GM18519 (cell line): ENCODE results near the gene IGLL5.
"Not testable (repeated sequence)": the region's sequence is repeated elsewhere in the genome, so short reads cannot be mapped to it uniquely, and the experiment has no call there.

Experiments used
- ATAC-seq: cut with Tn5 transposase; IDR thresholded peaks from one replicate; pipeline ENCODE4 v1.9.1; 2021; ENCODE audit warnings: mild to moderate bottlenecking, moderate library complexity; ENCODE audit not compliant: unreplicated experiment, low FRiP score

Gene IGLL5

DNA sequence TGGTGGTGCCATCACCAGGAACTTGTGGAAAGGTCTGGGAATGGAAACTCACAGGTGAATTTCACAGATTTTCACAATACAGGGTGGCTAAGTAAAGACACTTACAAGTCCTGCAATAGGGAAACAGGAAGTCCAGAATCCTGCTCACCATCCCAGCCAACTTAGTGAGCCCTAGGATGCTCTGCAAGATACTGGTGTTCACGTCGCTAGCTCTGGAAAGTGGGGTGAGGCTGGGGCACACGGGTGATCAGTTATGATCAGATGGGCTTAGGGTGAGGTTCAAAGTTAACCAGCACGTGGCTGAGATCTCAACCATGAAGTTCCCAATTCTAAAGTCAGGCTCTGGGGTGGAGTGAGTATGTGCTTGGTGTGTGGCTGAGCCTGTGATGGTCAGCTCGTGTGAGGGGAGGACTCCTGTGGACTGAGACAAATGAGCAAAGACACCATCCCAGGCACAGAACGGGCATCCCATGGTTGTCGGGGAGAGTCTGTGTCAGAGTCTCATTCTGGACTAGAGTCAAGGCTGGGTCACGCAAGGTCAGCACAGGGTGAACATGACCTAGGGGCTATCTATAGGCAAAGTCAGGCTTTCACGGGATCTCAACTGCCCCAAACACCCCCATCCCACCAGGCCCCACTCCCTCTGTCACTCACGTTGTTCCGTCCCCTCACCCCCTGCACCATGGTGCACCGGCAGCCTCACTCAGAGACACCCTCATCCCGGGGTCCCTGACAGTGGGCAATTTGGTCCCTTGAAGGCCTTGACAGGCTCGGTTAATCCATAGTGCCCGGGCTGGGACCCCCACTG lies 23.9 kb downstream of the IGLL5 start:
- no peak for ATAC-seq

DNA sequence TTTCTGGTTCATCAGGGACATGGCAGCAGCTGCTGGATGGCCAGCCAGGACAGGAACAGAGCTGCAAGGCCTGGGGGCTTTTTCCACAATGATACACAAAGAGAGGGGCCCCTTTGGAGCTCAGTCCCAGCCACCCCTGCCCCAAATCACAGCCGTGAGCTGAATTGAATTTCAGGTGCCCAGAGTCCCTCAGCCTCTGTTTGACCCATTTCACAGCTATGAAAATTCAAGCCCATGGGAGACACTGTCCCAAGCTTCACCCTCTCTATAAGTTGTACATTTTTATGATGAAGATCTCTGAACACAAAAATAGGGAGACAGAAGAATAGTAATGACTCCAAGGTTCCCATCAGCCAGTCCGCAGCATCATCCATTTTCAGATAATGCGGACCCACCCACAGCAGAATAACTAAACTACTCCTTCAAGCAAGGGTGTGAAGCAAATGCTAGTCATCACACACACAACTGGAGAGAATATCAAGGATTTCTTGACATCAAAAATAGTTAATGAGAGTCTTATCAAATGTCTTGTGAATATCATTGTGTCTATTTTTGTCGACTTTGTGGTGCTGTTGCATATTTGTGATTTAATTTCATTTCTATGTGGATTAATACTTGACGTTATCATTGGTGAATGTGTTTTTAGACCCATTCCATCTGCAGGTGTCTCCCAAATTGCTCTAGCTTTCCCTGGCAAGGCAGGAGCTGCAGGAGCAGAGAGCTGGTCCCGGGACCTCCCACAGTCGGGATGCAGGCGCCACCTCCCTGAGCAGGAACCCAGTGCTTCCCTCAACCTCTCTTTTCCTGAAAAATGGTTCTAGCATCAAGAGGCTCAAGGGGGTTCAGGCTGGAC lies 24.7 kb downstream of the IGLL5 start:
- ATAC-seq: no peak

DNA sequence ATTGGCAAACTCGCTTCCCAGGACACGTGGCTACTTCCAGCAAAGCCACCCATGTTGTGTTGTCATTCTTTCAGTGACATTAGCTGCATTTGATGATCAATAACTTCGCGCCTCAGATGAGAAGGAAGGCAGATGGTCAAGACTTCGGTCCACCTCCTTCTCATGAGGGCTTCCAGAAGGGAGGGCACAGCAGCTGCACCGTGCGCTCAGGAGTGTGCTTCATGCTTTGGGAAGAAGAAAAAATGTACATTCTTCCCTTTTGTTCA lies 25.3 kb downstream of the IGLL5 start:
- ATAC-seq: no peak

DNA sequence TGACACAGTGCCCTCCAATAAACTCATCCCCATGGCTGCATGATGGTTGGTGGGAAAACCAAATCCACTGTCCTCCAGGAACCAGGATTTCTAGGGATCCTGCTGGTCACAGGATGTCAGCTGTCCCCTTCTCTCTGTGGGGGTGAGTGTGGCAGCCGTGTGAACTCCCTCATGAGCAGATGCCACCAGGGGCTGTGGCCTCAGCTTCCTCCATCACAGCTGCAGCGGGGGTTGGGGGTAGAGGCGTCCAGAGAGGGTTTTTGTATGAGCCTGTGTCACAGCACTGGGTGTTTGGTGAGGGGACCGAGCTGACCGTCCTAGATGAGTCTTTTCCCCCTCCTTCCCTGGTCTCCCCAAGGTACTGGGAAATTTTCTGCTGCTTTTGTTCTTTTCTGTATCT lies 26.4 kb downstream of the IGLL5 start:
- no peak for ATAC-seq

DNA sequence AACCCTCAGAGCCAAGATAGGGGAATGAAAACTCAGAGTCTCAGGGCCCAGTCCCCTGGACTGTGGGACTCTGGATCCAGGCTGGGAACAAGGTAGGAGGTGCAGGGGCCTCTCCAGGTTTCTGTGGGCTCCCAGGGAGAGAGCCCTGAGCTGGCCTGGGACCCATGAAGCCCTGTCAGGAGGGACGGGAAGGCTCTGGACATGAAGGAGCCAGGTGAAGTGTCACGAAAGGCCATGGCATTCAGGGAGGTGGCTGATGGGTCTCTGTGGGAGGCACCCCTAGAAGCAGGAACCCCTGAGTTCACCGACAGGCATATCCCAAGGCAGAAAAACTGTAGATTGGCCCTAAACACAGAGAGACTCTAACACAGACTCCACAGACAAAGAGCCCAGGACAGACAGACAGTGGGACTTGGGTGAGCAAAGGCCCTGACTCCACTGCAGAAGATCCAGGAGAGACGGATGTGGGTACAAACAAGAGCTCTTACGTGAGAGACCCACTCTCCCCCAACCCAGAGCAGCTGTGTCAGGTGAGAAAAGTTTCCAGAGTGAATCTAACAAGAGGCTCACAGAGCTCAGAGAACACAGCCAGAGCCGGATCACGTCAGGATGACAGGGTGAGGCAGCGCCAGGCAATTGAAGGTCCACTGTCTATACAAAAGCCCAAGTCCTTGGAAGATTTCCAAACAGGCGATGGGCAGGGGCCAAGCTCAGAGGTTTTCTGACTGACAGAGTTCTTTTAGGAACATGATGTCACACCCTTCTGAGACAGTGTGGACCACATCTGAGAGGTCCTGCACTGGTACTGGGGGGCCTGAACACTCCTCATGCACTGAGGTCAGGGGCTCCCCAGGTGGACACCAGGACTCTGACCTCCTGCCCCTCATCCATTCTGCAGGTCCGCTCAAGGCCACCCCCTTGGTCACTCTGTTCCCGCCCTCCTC lies 27.4 kb downstream of the IGLL5 start:
- no peak for ATAC-seq

DNA sequence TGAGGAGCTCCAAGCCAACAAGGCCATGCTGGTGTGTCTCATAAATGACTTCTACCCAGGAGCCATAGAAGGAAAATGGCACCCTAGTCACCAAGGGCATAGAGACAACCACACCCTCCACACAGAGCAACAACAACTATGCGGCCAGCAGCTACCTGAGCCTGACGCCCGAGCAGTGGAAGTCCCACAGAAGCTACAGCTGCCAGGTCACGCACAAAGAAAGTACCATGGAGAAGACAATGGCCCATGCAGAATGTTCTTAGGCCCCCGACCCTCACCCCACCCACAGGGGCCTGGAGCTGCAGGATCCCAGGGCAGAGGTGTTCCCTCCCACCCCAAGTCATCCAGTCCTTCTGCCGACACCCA lies 28.0 kb downstream of the IGLL5 start:
- no peak for ATAC-seq

DNA sequence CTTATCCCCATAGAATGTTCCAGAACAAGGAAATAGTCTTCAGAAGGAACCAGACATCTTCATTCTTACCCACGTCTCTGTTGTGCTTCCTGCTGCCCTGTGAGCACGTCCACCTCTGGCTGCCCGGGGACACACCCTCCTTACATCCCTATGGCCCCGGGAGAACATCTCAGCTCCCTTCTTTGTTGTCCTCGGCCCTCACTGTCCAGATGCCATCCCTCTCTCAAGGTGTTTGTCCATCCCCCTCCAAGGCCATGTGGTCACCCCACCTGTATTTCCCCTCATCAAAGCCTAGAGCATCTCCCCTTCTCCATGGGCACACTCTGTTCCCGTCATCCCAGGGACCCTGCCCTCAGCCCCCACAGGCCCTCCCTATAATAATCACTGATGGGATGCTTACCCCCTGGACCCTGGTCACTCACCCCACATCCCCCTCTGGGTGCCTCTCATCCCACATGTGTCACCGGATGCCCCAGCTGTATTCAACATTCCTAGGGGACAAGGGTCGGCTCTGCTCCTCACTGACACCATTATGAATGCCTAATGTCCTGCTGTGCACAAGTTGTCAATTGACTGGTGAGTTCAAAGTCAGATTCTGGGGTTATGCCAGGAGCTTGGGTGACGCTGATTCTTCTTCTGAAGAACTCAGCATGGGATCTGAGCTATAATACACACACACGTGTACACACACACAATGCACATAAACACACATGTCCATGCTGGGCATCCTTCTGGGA lies 28.8 kb downstream of the IGLL5 start:
- no peak for ATAC-seq

DNA sequence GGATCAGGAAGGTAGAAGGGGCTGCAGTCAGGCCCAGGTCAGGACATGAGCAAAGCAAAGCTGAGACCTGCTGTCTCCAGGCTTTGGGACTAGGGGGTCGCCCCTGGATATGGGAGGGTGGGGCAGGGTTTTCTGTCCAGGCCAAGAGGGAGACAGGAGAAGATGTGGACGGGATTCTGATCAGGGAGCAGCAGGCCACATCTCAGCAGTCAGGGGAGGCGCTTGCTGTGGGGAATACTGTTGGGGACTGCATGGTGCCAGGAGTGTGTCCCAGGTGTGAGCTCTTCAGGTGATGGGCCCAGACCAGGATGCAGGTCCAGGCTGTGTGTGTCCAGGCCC lies 29.3 kb downstream of the IGLL5 start:
- ATAC-seq: no peak

DNA sequence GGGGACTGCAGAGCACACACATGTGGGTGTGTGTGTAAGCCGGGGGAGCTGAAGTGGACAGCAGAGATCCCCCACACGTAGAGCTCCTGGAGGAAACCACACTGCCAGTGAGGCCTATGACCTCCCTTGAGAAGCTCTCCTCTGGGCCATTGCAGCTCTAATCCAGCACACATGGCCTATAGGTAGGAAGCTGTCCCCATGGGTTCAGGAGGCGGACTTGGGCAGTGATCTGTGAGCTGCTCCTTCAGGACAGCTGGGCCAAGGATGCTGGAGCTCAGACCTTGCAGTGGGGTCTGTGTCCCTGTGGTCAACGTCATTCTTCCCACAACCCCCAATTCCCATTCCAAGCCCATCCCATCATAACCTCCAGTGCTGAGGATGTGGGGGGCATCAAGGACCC lies 29.8 kb downstream of the IGLL5 start:
- ATAC-seq: no peak

DNA sequence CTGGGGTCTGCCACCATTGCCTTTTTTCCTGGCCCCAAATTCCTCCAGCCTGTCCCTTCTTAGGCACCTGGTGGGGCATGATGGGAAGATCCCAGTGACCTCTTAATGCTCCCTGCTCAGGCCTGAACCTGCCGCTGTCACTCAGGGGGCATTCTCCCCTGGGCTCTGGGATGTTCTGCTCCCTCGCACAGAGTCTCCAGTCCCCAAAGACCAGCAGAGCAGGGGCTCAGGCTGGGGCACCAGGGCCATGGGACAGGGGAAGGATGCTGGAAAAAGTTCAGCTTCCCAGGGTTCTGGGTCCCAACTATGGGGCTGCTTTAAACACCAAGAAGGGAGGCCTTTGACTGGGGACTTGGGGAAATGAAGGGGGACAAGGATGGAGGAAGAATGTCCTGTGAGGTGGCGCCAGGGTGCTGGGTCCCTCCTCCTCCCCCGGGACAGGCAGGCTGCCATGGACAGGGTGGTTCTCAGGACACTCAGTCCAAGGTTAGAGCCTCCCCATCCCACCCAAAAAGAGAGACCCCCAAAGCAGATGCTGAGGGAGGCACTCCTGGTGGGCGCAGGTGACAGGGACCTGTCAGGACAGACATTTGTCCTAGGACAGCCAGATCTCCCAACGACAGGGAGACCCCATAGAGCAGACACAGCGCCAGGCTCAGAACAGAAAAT lies 30.8 kb downstream of the IGLL5 start:
- no peak for ATAC-seq

DNA sequence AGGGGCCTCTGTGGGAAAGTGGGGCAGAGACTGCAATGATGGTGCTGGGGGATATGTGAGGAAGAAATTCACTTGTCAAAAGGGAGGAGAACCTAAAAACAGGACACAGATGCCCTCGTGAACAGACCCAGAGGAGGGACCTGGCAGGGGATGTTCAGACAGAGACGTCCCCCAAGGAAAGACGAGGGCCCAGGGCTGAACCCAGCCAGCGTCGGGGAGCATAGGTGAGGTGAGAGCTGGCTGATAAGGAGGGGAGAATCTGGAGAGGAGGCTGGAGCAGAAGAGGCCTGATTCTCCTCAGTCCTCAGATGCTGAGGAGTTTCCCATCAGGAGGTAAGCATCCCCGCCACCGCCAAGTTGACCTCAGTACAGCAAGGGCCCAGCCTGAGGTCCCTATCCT lies 31.4 kb downstream of the IGLL5 start:
- no peak for ATAC-seq

DNA sequence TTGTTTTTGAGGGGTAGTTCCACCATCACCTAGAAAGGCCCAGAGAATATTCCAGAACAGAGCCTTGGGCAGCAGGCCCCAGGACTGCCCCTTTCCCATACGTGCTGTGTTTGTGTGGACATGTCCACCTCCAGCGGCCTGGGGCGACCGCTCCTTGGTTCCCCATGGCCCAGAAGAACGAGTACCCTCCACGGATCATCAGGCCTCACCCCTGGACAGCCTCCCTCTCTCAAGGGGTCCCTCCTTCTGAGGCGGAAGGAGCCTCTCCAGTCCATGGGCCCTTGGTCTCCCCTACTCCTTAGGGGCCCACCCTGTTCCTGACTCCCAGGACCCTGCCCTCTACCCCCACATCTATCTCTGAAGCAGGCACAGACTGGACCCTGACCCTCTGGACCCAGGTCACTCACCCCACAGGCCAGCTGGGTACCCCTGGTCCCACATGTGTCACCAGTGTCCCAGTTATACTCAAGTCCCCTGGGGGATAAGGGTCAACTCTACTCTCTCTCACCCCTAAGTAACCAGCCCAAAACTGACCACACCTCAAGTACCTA lies 32.6 kb downstream of the IGLL5 start:
- no peak for ATAC-seq

DNA sequence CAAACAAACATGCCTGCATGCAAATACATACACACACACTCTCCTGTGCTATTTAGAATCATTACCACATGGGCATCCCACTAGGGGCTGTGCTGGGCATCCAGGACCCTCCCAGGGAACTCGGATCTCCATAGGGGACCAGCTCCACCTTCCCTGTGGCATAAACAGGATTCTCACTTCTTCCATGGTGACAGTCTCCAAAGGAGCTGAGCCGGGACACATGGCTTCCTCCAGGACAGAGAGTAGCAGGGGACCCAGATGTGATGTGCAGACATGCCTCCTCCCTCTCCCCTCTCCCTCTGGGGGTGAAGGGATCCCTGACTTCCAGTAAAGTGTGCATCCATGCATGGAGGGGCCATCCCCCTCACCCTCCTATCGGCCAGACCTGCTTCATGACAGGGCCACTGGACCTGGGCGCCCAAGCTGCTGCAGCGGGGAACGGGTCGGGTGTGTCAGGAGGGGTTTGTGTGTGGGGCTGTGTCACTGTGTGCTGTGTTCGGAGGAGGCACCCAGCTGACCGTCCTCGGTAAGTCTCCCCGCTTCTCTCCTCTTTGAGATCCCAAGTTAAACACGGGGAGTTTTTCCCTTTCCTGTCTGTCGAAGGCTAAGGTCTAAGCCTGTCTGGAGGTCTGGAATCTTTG lies 33.4 kb downstream of the IGLL5 start:
- no peak for ATAC-seq

DNA sequence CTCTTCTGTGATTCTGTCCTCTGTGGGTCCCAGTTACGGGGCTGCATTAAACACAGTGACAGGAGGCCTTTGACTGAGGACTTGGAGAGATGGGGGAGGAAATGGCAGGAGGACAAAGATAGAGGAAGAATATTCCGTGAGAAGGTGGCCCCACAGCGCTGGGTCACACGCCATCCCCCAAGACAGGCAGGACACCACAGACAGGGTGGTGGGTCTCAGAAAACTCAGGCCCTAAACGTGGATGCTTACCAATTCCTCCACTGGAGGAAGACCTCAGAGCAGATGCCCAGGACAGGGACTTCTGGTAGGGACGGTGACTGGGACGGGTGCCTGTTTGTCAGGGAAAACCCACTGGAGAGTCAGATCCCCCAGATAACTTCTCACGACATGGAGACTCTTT lies 34.0 kb downstream of the IGLL5 start:
- ATAC-seq: no peak

DNA sequence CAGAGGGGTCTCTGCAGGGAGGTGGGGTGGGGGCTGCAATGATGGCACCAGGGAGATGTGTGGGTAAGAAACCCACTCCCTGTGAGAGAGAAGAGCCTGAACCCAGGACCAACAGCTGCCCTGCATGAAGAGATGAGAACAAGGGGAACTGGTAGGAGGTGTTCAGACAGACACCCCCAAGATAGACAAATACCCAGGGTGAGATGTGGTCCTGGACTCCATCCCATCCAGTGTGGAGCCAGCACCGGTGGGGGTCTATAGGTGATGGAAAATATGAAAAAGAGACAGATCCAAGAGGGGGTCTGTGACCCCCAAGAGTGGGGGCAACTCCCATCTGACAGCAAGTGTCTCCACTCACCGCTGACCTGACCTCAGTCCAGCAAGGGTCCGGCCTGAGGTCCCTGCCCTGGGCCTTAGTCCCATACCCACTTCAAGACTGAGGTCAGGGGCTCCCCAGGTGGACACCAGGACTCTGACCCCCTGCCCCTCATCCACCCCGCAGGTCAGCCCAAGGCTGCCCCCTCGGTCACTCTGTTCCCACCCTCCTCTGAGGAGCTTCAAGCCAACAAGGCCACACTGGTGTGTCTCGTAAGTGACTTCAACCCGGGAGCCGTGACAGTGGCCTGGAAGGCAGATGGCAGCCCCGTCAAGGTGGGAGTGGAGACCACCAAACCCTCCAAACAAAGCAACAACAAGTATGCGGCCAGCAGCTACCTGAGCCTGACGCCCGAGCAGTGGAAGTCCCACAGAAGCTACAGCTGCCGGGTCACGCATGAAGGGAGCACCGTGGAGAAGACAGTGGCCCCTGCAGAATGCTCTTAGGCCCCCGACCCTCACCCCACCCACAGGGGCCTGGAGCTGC lies 34.7 kb downstream of the IGLL5 start:
- not testable (repeated sequence) for ATAC-seq

DNA sequence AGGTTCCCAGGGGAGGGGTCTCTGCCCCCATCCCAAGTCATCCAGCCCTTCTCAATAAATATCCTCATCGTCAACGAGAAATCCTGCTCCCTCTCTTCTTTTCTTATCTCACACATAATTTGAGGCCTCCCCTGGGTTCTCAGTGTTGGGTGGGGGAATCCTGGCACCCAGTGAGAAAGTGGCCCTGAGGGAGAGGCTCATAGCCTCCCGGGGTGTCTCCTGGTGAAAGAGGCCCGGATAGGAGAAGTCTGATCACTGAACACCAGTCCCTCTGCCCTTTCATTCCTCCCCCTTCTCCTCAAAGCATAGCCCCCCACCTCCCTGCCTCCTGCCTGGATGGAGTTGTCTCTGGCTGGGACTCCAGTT lies 35.3 kb downstream of the IGLL5 start:
- ATAC-seq: no peak

DNA sequence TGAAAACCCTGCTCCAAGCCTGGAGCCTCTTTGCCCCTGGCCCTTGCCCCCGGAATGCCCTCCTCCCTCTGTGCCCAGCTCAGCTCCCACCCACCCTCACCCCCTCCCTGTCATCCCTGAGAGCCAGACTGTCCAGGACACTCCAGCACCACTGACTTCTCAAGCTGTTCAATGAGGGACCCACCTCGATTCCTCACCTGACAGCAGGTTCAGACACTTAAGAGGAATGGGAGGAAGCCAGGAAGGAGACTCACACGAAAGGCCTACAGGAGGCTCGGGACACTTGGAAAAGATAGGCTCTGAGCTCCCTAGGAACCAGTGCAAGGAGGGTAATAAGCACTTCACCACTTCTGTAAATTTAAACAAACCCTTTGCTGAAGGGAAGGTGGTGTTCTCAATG lies 35.8 kb downstream of the IGLL5 start:
- no peak for ATAC-seq

DNA sequence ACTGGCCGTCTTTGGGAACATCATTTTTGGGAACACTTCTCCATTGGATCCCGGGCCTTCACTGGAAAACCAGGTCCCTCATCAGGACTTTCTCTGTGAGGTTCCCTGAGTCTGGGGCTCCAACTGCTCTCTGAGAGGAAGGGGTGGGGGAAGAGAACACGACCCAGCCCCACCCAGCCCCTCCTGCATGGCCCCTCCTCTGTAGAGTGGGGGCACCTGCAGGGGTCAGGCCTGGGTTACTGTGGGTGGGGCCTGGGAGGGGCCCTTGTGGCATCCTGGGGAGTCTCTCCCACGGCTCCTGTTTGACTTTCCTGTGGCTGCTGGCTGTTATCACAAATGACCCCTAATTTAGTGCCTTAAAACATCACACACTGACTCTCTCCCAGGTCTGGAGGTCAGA lies 36.3 kb downstream of the IGLL5 start:
- ATAC-seq: no peak
